HS-5 (cell line): Measurements from ENCODE around the gene PRKCE.

ENCODE experiments used
- DNase-seq: peaks from one replicate; pipeline ENCODE4 v3.0.0-alpha.2; 2012; ENCODE audit warnings: low read depth

Gene PRKCE

GRCh38 chr2:46229134-46230063 lies 577.9 kb downstream of the PRKCE start:
- no peak for DNase-seq

- DNase-seq, result no peak
Measured at GRCh38 chr2:46230115-46230571, 578.7 kb downstream of the PRKCE start.

GRCh38 chr2:46230677-46231425 lies 579.4 kb downstream of the PRKCE start:
- no peak for DNase-seq

- no peak for DNase-seq
Measured at GRCh38 chr2:46231721-46232120, 580.2 kb downstream of the PRKCE start.

GRCh38 chr2:46232860-46233259 lies 581.4 kb downstream of the PRKCE start:
- DNase-seq, result no peak

GRCh38 chr2:46236006-46236875 lies 584.8 kb downstream of the PRKCE start:
- no peak for DNase-seq

- DNase-seq, result no peak
Measured at GRCh38 chr2:46236876-46237859, 585.7 kb downstream of the PRKCE start.
